A549 (cell line): ENCODE data around the gene DAW1.

ENCODE experiments used
- CTCF ChIP-seq: fragments of >200 bp; sonication (Bioruptor Twin); formaldehyde crosslinking; IDR thresholded peaks from 3 replicates; pipeline ENCODE4 v1.5.1; 2016
- EP300 ChIP-seq, 2 experiments: fragments of >200 bp; sonication (Bioruptor Twin); formaldehyde crosslinking; IDR thresholded peaks; 2 replicates in 1 of 2; 3 replicates in 1 of 2; pipeline ENCODE4 v1.6.1; 2016 to 2017

DNA sequence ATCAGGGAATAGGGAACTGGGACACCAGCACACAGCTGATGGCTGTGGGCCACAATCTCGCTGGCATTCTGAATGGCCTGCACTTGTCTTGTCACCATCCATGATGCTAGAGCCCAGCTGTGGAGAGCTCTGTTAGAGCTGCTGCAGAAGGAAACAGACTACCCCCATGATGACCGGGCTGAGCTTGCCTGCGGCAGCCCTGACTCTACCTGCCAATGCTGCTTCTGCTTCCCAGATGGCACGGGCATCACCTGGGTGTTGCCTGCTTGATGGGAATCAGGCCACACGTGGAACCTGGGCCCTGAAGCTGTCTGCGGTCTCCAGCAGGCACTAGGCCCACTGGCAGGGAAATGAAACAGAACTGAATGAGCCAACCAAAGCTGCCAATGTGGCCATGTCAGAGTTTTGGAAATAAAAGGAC, 11.2 kb upstream of the DAW1 start:
- TF ChIP-seq EP300 (IDR thresholded peaks at IDR 0.05) = no peak
- TF ChIP-seq CTCF = no peak
